Trophoblast cell (in vitro differentiated cells and primary cell): Measurements from ENCODE around the gene PDE6D. TPM values are rescaled to one million over a fixed set of nuclear protein-coding genes. Genes with fewer than 3 reads are reported as not detected.
A peak's percentile ranks its signal among the peaks of the same experiment; 100 is the strongest.

Source experiments
- DNase-seq, 2 donors: peaks; one replicate each; pipeline ENCODE4 v3.0.0-alpha.2; 2016
- H2AFZ ChIP-seq: 2 replicates; pipeline ENCODE4 v1.6.1; 2013; ENCODE audit warnings: low read length, moderate library complexity, mild to moderate bottlenecking; ENCODE audit not compliant: insufficient read depth, poor library complexity
- H2AK5ac ChIP-seq: 2 replicates; pipeline ENCODE4 v1.6.1; 2013; ENCODE audit warnings: mild to moderate bottlenecking, low read length
- H2BK120ac ChIP-seq: 2 replicates; pipeline ENCODE4 v1.6.1; 2013; ENCODE audit warnings: low read length, mild to moderate bottlenecking, moderate library complexity; ENCODE audit not compliant: insufficient read depth, poor library complexity
- H2BK12ac ChIP-seq: 2 replicates; pipeline ENCODE4 v1.6.1; 2013; ENCODE audit warnings: mild to moderate bottlenecking, low read length, moderate library complexity
- H2BK5ac ChIP-seq: 2 replicates; pipeline ENCODE4 v1.6.1; 2013; ENCODE audit warnings: low read length, low read depth, moderate library complexity, mild to moderate bottlenecking; ENCODE audit not compliant: poor library complexity
- H3K14ac ChIP-seq: 2 replicates; pipeline ENCODE4 v1.6.1; 2013; ENCODE audit warnings: mild to moderate bottlenecking, low read length
- H3K18ac ChIP-seq: 2 replicates; pipeline ENCODE4 v1.6.1; 2013; ENCODE audit warnings: mild to moderate bottlenecking, low read length
- H3K23ac ChIP-seq: 2 replicates; pipeline ENCODE4 v1.6.1; 2013; ENCODE audit warnings: low read length
- H3K27ac ChIP-seq: 2 replicates; pipeline ENCODE4 v1.5.1; 2013; ENCODE audit warnings: low read depth, mild to moderate bottlenecking, inconsistent platforms, low read length, moderate library complexity
- H3K27me3 ChIP-seq: 2 replicates; pipeline ENCODE4 v1.6.1; 2013; ENCODE audit warnings: inconsistent platforms, mild to moderate bottlenecking, low read length, moderate library complexity; ENCODE audit not compliant: insufficient read depth
- H3K36me3 ChIP-seq, 2 experiments: 1 replicate in 1 of 2; 2 replicates in 1 of 2; pipeline ENCODE4 v1.6.1; 2013; ENCODE audit warnings: low read length in 2 of 2, mild to moderate bottlenecking in 2 of 2, moderate library complexity in 1 of 2; ENCODE audit not compliant: insufficient read depth in 2 of 2, control insufficient read depth in 1 of 2
- H3K4ac ChIP-seq: 2 replicates; pipeline ENCODE4 v1.6.1; 2013; ENCODE audit warnings: low read depth, mild to moderate bottlenecking, low read length, moderate library complexity
- H3K4me1 ChIP-seq, 2 experiments: 1 replicate in 1 of 2; 2 replicates in 1 of 2; pipeline ENCODE4 v1.6.1; 2013; ENCODE audit warnings: low read length in 2 of 2, mild to moderate bottlenecking in 2 of 2, moderate library complexity in 1 of 2; ENCODE audit not compliant: insufficient read depth in 2 of 2, control insufficient read depth in 1 of 2
- H3K4me2 ChIP-seq: 2 replicates; pipeline ENCODE4 v1.6.1; 2013; ENCODE audit warnings: inconsistent platforms, mild to moderate bottlenecking, low read length, moderate library complexity
- H3K4me3 ChIP-seq: 2 replicates; pipeline ENCODE4 v1.5.1; 2013; ENCODE audit warnings: mild to moderate bottlenecking, low read depth, low read length, inconsistent platforms
- H3K79me1 ChIP-seq: one replicate; pipeline ENCODE4 v1.6.1; 2013; ENCODE audit warnings: low read length
- H3K79me2 ChIP-seq: 2 replicates; pipeline ENCODE4 v1.6.1; 2013; ENCODE audit warnings: low read length, mild to moderate bottlenecking; ENCODE audit not compliant: control insufficient read depth, insufficient read depth, poor library complexity
- H3K9ac ChIP-seq: 2 replicates; pipeline ENCODE4 v1.6.1; 2013; ENCODE audit warnings: mild to moderate bottlenecking, low read length
- H3K9me3 ChIP-seq: 2 replicates; pipeline ENCODE4 v1.6.1; 2013; ENCODE audit warnings: low read depth, mild to moderate bottlenecking, control low read depth, inconsistent platforms, low read length; ENCODE audit not compliant: insufficient read depth
- H4K12ac ChIP-seq: 2 replicates; pipeline ENCODE4 v1.6.1; 2013; ENCODE audit warnings: low read depth, mild to moderate bottlenecking, low read length, moderate library complexity
- H4K8ac ChIP-seq: 2 replicates; pipeline ENCODE4 v1.6.1; 2013; ENCODE audit warnings: low read depth, mild to moderate bottlenecking, low read length, moderate library complexity
- H4K91ac ChIP-seq: one replicate; pipeline ENCODE4 v1.6.1; 2013; ENCODE audit warnings: low read depth, mild to moderate bottlenecking, low read length, moderate library complexity
- WGBS: extraction: QIAGEN DNeasy Blood & Tissue Kit; methylation state at CpG from one replicate; pipeline ENCODE4 v1.1.7; 2013; ENCODE audit warnings: missing lambda C conversion rate; ENCODE audit not compliant: insufficient read length, insufficient coverage; ENCODE audit errors: extremely low coverage; 5-methylcytosine and 5-hydroxymethylcytosine counted together
- polyA plus RNA-seq: library from polyadenylated mRNA; stranded (reverse); fragments of 200-250 nt; gene quantifications from 2 replicates; pipeline ENCODE4 v1.2.3, GENCODE V29; 2013

PDE6D gene
- polyA plus RNA-seq, result 23.5 and 25.4 TPM in 2 replicates

- Histone ChIP-seq H4K91ac (peak within 1 kb of the TSS; percentile 20), H3K4me1 (peaks cover 6 to 9% of the 10 kb centered on the region in 2 experiments), H2AK5ac (no peak within 1 kb of the TSS), H3K4me2 (peak within 1 kb of the TSS; percentile 88), H3K9ac (peak within 1 kb of the TSS; percentile 59), H3K79me2 (peaks cover 2% of the 10 kb centered on the region), H3K23ac (no peak within 1 kb of the TSS), H3K27me3 (no peaks in the 10 kb centered on the region), H2BK120ac (no peak within 1 kb of the TSS), H3K79me1 (peaks cover 8% of the 10 kb centered on the region), H3K36me3 (no peaks in the 10 kb centered on the region), H2AFZ (peak within 1 kb of the TSS; percentile 71), H3K4me3 (peak within 1 kb of the TSS; percentile 84), H4K12ac (peak within 1 kb of the TSS; percentile 35), H3K4ac (no peak within 1 kb of the TSS), H3K9me3 (no peaks in the 10 kb centered on the region), H3K27ac (peak within 1 kb of the TSS; percentile 21), H3K14ac (peak within 1 kb of the TSS; percentile 48), H3K18ac (peak within 1 kb of the TSS; percentile 63), H4K8ac (peak within 1 kb of the TSS; percentile 81), H2BK5ac (peak within 1 kb of the TSS; percentile 79), H2BK12ac (no peak within 1 kb of the TSS)
- no CpG with 5 or more reads among the region's 67 CpGs for WGBS
- peak; percentile 99 to 100 for DNase-seq
Observed at GRCh38 chr2:231780909-231781797, at the start of gene PDE6D. TSS of gene PDE6D (minus strand) at chr2:231781282. CDS start at chr2:231781114, 168 bp downstream.

GRCh38 chr2:231821908-231822307 is 40.8 kb upstream of the PDE6D start:
- Histone ChIP-seq H4K8ac (no peak overlapping the region), H2BK120ac (no peak overlapping the region), H3K18ac (no peak overlapping the region), H4K91ac (no peak overlapping the region), H3K23ac (no peak overlapping the region), H4K12ac (no peak overlapping the region), H2BK12ac (no peak overlapping the region), H3K79me1 (no peaks in the 10 kb centered on the region), H3K4me2 (no peak overlapping the region), H3K27me3 (no peaks in the 10 kb centered on the region), H3K4ac (no peak overlapping the region), H3K9ac (no peak overlapping the region), H2AK5ac (no peak overlapping the region), H3K4me3 (no peak overlapping the region), H3K36me3 (no peaks in the 10 kb centered on the region), H3K79me2 (no peaks in the 10 kb centered on the region), H2BK5ac (no peak overlapping the region), H3K4me1 (no peaks in the 10 kb centered on the region), H3K14ac (no peak overlapping the region), H3K27ac (no peak overlapping the region), H3K9me3 (peaks cover 2% of the 10 kb centered on the region), H2AFZ (no peak overlapping the region)
- WGBS, result no CpG with 5 or more reads among the region's 3 CpGs
- DNase-seq, result no peak

GRCh38 chr2:231820786-231821303 is 39.8 kb upstream of the PDE6D start:
- H3K18ac ChIP-seq, result no peak overlapping the region
- no peak overlapping the region for H3K4me2 ChIP-seq
- peak overlapping the region; percentile 63 for H3K9ac ChIP-seq
- H3K27ac ChIP-seq, result no peak overlapping the region
- H2AFZ ChIP-seq, result no peak overlapping the region
- no peak overlapping the region for H3K4me3 ChIP-seq
- no peak overlapping the region for H3K14ac ChIP-seq
- H4K12ac ChIP-seq, result no peak overlapping the region
- peaks cover 2% of the 10 kb centered on the region for H3K9me3 ChIP-seq
- no peak overlapping the region for H3K23ac ChIP-seq
- no peak overlapping the region for H2BK120ac ChIP-seq
- no peaks in the 10 kb centered on the region for H3K79me2 ChIP-seq
- no peak overlapping the region for H2AK5ac ChIP-seq
- H3K4me1 ChIP-seq, result no peaks in the 10 kb centered on the region
- no peak overlapping the region for H2BK12ac ChIP-seq
- H4K8ac ChIP-seq, result no peak overlapping the region
- H3K27me3 ChIP-seq, result no peaks in the 10 kb centered on the region
- peak in 1 of 2 donors; percentile 0 for DNase-seq
- H3K79me1 ChIP-seq, result no peaks in the 10 kb centered on the region
- H3K36me3 ChIP-seq, result no peaks in the 10 kb centered on the region
- no peak overlapping the region for H2BK5ac ChIP-seq
- H3K4ac ChIP-seq, result no peak overlapping the region
- H4K91ac ChIP-seq, result no peak overlapping the region
- WGBS, result no CpG with 5 or more reads among the region's 12 CpGs

DNA sequence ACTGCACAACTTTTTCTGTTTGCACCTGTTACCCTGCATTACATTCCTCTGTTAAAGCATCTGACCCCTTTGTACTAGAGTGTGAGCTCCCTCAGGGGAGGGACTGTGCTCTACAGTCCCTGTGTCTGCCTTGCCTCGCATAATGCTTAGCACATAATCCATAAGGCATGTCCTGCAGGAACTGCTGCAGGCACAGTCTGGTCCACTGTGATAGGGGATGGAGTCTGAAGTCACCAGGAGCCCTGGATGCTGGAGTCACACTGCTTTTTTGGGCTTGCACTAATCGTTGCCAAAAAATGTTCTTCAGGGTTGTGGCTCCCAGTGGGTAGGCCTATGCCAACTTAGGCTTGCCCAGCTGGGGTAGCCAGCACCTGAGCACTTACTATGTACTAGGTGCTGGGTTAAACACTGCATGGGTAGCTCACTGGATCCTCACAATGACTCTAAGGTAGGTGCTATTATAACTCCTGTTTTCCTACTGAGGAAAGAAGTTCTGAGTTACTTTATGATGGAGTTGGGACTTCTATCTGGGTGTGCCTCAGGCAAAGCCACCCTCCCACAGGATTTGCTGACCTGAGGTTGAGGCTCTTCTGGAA is 38.5 kb upstream of the PDE6D start:
- Histone ChIP-seq H3K27ac (no peak overlapping the region), H3K4me1 (no peaks in the 10 kb centered on the region), H3K9ac (no peak overlapping the region), H2BK12ac (no peak overlapping the region), H3K4me2 (no peak overlapping the region), H3K18ac (no peak overlapping the region), H3K79me1 (no peaks in the 10 kb centered on the region), H3K14ac (no peak overlapping the region), H2AFZ (no peak overlapping the region), H4K91ac (no peak overlapping the region), H3K79me2 (no peaks in the 10 kb centered on the region), H2BK5ac (no peak overlapping the region), H3K4ac (no peak overlapping the region), H4K8ac (no peak overlapping the region), H2AK5ac (no peak overlapping the region), H3K27me3 (no peaks in the 10 kb centered on the region), H4K12ac (no peak overlapping the region), H3K9me3 (peaks cover 4% of the 10 kb centered on the region), H3K36me3 (no peaks in the 10 kb centered on the region), H3K4me3 (no peak overlapping the region), H2BK120ac (no peak overlapping the region), H3K23ac (no peak overlapping the region)
- no CpG with 5 or more reads among the region's 2 CpGs for WGBS
- peak in 1 of 2 donors; percentile 0 for DNase-seq
